Panc1 (cell line): ENCODE data around the gene TAF11L5. TPM values are rescaled to one million over a fixed set of nuclear protein-coding genes. Genes with fewer than 3 reads are reported as not detected.

Source experiments
- total RNA-seq: library from RNA; stranded (reverse); gene quantifications from one replicate; pipeline ENCODE4 v1.2.1, GENCODE V29; 2021; ENCODE audit not compliant: unreplicated experiment

TAF11L5 gene
- total RNA-seq, 1 experiment from 2014 or later = not detected

Other genes with a start within 250 kb of the TAF11L5 start
- gene TAF11L2, start 27.0 kb upstream of the TAF11L5 start, total RNA-seq = not detected
- not detected for gene TAF11L3, start 6.9 kb upstream of the TAF11L5 start, total RNA-seq
- not detected for gene TAF11L4, start 3.4 kb upstream of the TAF11L5 start, total RNA-seq
- gene TAF11L6, start 3.4 kb downstream of the TAF11L5 start, total RNA-seq = not detected
- not detected for gene TAF11L7, start 60.5 kb downstream of the TAF11L5 start, total RNA-seq
- gene TAF11L8, start 65.7 kb downstream of the TAF11L5 start, total RNA-seq = not detected
- gene TAF11L9, start 69.2 kb downstream of the TAF11L5 start, total RNA-seq = not detected
- not detected for gene TAF11L10, start 72.6 kb downstream of the TAF11L5 start, total RNA-seq
- gene TAF11L11, start 78.9 kb downstream of the TAF11L5 start, total RNA-seq = not detected
- not detected for gene TAF11L12, start 85.2 kb downstream of the TAF11L5 start, total RNA-seq
- not detected for gene TAF11L13, start 106.9 kb downstream of the TAF11L5 start, total RNA-seq
- not detected for gene TAF11L14, start 109.2 kb downstream of the TAF11L5 start, total RNA-seq